MM.1S (cell line): ENCODE measurements around the gene ATP2A3.

Experiments used
- CTCF ChIP-seq: fragments of 300-600 bp; sonication (generic); IDR thresholded peaks from 2 replicates; pipeline ENCODE4 v1.5.1; 2016; ENCODE audit warnings: antibody characterized with exemption, low read length, mixed read lengths
- EZH2 ChIP-seq: fragments of 300-600 bp; sonication (generic); optimal IDR thresholded peaks from 2 replicates; pipeline ENCODE3; 2017; ENCODE audit warnings: low read depth, mild to moderate bottlenecking, antibody characterized with exemption, low read length, mixed read lengths
- EZH2phosphoT487 ChIP-seq: fragments of 300-600 bp; sonication (generic); IDR thresholded peaks from 2 replicates; pipeline ENCODE4 v1.6.1; 2018; ENCODE audit warnings: antibody characterized with exemption, low read length

- TF ChIP-seq CTCF (no peak), EZH2 (no peak), EZH2phosphoT487 (no peak)
These were observed 26.3 kb upstream of the ATP2A3 start for GRCh38 chr17:3990386-3991127.
